ENCODE measurements around the gene LYSMD3. TPM values are rescaled to one million over a fixed set of nuclear protein-coding genes. Genes with fewer than 3 reads are reported as not detected.

Gene LYSMD3
- total and polyA plus RNA-seq, 2 donors from 2014 or later, result 7.3 to 18.7 TPM

DNA sequence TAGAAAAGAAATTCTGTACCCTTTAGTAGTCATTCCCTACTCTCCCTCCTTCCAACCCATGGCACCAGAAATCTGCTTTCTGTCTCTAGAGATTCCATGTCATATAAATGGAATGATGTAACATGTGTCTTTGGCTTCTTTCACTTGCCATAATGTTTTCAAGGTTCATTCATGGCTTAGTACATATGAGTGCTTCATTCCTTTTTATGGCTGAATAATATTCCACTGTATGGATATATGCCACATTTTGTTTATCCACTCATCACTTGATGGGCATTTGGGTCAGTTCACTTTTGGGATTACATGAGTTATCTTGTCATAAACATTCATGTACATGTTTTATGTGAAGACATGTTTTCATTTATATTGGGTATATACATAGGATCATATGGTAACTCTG, 35.3 kb downstream of the LYSMD3 start:
- Histone ChIP-seq H3K36me3 (ENCODE audit: control insufficient read depth in 2 of 3, insufficient read depth in 3 of 3, low read length in 3 of 3) (no peaks in the 10 kb centered on the region), H3K9ac (ENCODE audit: low read length in 3 of 3) (no peak overlapping the region), H3K4me1 (ENCODE audit: control insufficient read depth in 2 of 3, insufficient read depth in 2 of 3, low read depth in 1 of 3, low read length in 3 of 3) (no peaks in the 10 kb centered on the region), H3K4me3 (ENCODE audit: low read length in 3 of 3) (no peak overlapping the region), H3K27me3 (ENCODE audit: control insufficient read depth, insufficient read depth, low read length) (no peaks in the 10 kb centered on the region), H3K27ac (ENCODE audit: low read depth in 2 of 2, low read length in 2 of 2) (no peak overlapping the region), H3K9me3 (ENCODE audit: control insufficient read depth in 2 of 3, insufficient read depth in 1 of 3, low read length in 3 of 3) (peaks cover 0 to 8% (median 2%) of the 10 kb centered on the region in 3 donors)
- intact Hi-C loops (cut with DNase I), result no loop called here
- DNase-seq (no peak), FAIRE-seq (no peak)
- TF ChIP-seq, protein P1, sequence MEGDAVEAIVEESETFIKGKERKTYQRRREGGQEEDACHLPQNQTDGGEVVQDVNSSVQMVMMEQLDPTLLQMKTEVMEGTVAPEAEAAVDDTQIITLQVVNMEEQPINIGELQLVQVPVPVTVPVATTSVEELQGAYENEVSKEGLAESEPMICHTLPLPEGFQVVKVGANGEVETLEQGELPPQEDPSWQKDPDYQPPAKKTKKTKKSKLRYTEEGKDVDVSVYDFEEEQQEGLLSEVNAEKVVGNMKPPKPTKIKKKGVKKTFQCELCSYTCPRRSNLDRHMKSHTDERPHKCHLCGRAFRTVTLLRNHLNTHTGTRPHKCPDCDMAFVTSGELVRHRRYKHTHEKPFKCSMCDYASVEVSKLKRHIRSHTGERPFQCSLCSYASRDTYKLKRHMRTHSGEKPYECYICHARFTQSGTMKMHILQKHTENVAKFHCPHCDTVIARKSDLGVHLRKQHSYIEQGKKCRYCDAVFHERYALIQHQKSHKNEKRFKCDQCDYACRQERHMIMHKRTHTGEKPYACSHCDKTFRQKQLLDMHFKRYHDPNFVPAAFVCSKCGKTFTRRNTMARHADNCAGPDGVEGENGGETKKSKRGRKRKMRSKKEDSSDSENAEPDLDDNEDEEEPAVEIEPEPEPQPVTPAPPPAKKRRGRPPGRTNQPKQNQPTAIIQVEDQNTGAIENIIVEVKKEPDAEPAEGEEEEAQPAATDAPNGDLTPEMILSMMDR (IDR thresholded peaks at IDR 0.05; ENCODE audit: borderline replicate concordance, extremely low read depth, insufficient read depth), result no peak

DNA sequence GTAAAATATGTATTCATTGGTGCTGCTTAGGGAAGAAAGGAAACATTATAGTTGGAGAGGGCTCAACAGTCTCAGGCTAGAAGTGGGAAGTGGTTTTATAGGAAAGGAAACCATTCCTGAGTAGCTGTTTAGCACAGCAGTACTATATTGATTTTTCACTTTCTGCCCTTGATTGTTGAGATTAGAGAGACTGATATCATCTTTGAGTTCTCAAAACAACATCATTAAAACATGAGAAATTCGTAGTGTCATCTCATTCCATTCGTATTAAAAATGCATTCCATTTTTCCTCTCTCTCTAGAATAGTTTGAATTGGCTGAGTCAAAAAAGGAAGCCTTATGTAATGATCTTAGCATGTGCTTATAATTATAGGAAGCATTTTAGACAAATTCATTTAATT, 40.6 kb downstream of the LYSMD3 start:
- DNase-seq (no peak), FAIRE-seq (no peak)
- Histone ChIP-seq H3K4me3 (ENCODE audit: low read length in 3 of 3) (no peak overlapping the region), H3K27ac (ENCODE audit: low read depth in 2 of 2, low read length in 2 of 2) (no peak overlapping the region), H3K4me1 (ENCODE audit: control insufficient read depth in 2 of 3, insufficient read depth in 2 of 3, low read depth in 1 of 3, low read length in 3 of 3) (no peaks in the 10 kb centered on the region), H3K27me3 (ENCODE audit: control insufficient read depth, insufficient read depth, low read length) (no peaks in the 10 kb centered on the region), H3K36me3 (ENCODE audit: control insufficient read depth in 2 of 3, insufficient read depth in 3 of 3, low read length in 3 of 3) (no peaks in the 10 kb centered on the region), H3K9me3 (ENCODE audit: control insufficient read depth in 2 of 3, insufficient read depth in 1 of 3, low read length in 3 of 3) (no peaks in the 10 kb centered on the region), H3K9ac (ENCODE audit: low read length in 3 of 3) (no peak overlapping the region)
- intact Hi-C loops (cut with DNase I), result no loop called here
- TF ChIP-seq, protein P1 (IDR thresholded peaks at IDR 0.05; ENCODE audit: borderline replicate concordance, extremely low read depth, insufficient read depth), result no peak

DNA sequence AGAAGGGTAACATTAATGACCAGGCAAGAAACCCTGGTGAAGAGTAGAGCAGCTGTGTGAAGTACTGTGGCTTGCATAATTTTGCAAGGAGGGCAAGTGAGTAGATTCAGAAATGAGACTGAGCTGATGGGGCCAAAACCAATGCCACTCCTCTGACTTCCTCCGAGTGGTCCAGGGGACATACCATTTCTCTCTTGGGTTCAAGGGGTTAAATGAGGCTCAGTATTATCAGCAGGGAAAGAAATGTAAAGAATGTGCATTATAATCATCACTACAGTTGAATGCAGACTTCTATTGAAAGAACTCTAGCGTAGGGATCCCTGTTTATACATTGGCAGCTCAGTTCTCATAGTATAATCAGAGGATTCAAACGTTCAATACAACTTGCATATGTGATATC, 44.8 kb downstream of the LYSMD3 start:
- no peaks in the 10 kb centered on the region for H3K9me3 ChIP-seq (ENCODE audit: control insufficient read depth in 2 of 3, insufficient read depth in 1 of 3, low read length in 3 of 3)
- H3K4me1 ChIP-seq (ENCODE audit: control insufficient read depth in 2 of 3, insufficient read depth in 2 of 3, low read depth in 1 of 3, low read length in 3 of 3), result no peaks in the 10 kb centered on the region
- FAIRE-seq (no peak), DNase-seq (no peak)
- intact Hi-C loops (cut with DNase I), result no loop called here
- H3K36me3 ChIP-seq (ENCODE audit: control insufficient read depth in 2 of 3, insufficient read depth in 3 of 3, low read length in 3 of 3), result no peaks in the 10 kb centered on the region
- no peaks in the 10 kb centered on the region for H3K27me3 ChIP-seq (ENCODE audit: control insufficient read depth, insufficient read depth, low read length)
- TF ChIP-seq, protein P1 (IDR thresholded peaks at IDR 0.05; ENCODE audit: borderline replicate concordance, extremely low read depth, insufficient read depth), result no peak
- H3K27ac ChIP-seq (ENCODE audit: low read depth in 2 of 2, low read length in 2 of 2), result no peak overlapping the region
- H3K4me3 ChIP-seq (ENCODE audit: low read length in 3 of 3), result no peak overlapping the region
- no peak overlapping the region for H3K9ac ChIP-seq (ENCODE audit: low read length in 3 of 3)

DNA sequence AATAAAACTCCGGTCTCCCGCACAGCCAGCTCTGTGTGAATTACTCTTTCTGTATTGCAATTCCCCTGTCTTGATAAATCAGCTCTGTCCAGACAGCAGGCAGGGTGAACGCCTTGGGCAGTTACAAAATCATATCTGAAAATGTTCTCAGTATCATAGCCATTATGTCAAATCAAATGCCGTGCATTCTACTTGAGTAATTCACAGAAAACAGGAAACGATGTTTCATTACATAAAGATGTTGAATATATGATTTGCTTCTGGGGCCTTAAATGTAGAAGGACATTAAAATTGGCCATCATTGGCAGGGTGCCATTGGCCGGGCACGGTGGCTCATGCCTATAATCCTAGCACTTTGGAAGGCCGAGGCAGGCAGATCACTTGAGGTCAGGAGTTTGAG, 46.2 kb downstream of the LYSMD3 start:
- Histone ChIP-seq H3K27me3 (ENCODE audit: control insufficient read depth, insufficient read depth, low read length) (no peaks in the 10 kb centered on the region), H3K36me3 (ENCODE audit: control insufficient read depth in 2 of 3, insufficient read depth in 3 of 3, low read length in 3 of 3) (no peaks in the 10 kb centered on the region), H3K9ac (ENCODE audit: low read length in 3 of 3) (no peak overlapping the region), H3K4me3 (ENCODE audit: low read length in 3 of 3) (no peak overlapping the region), H3K27ac (ENCODE audit: low read depth in 2 of 2, low read length in 2 of 2) (no peak overlapping the region), H3K4me1 (ENCODE audit: control insufficient read depth in 2 of 3, insufficient read depth in 2 of 3, low read depth in 1 of 3, low read length in 3 of 3) (no peaks in the 10 kb centered on the region), H3K9me3 (ENCODE audit: control insufficient read depth in 2 of 3, insufficient read depth in 1 of 3, low read length in 3 of 3) (no peaks in the 10 kb centered on the region)
- intact Hi-C loops (cut with DNase I), result no loop called here
- DNase-seq (no peak), FAIRE-seq (no peak)
- TF ChIP-seq, protein P1 (IDR thresholded peaks at IDR 0.05; ENCODE audit: borderline replicate concordance, extremely low read depth, insufficient read depth), result no peak
